GM19324 (cell line): Measurements from ENCODE around the gene GMPR.

Experiments
- ATAC-seq: cut with Tn5 transposase; IDR thresholded peaks from one replicate; pipeline ENCODE4 v1.9.1; 2021; ENCODE audit warnings: mild to moderate bottlenecking, moderate library complexity; ENCODE audit not compliant: unreplicated experiment, low FRiP score

Gene GMPR

DNA sequence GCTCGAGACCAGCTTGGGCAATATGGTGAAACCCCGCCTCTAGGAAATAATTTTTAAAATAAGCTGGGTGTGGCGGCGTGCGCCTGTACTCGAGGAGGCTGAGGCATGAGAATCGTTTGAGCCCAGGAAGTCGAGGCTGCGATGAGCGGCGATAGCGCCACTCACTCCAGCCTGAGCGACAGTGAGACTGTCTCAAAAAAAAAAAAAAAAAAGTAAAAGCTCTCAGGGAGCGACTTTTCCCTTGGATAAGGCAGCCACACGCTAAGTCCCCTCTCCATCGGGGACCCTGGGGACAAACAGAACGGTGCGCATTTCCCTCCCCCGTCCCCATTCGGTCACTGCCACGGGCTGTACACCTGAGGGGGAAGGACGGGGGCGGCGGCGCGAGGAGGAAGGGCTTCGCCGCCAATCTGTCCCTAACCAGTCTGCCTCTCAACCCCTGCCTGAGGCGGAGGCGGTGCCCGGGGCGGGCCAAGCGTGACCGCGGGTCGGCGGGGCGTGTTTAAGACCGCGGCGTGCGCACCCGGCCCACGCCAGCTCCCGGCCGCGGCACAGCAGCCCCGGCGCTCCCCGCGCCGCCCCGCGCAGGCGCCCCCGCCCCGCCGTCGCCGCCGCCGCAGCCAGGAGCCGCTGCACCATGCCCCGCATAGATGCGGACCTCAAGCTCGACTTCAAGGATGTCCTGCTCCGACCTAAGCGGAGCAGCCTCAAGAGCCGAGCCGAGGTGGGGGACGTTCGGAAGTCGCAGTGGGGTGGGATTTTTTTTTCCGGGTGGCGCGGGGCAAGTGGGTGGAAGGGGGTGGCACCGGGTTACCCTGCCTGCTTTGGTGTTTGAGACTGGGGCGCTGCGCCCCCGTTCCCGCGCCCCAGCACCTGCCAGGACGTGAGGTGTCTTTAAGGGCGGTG lies at the start of gene GMPR:
Gene GMPR, plus strand, starts transcription at position 531 of the 906 bp plus-strand sequence. Its CDS starts 107 bp downstream, at position 638.
- ATAC-seq, result peak; percentile 87

DNA sequence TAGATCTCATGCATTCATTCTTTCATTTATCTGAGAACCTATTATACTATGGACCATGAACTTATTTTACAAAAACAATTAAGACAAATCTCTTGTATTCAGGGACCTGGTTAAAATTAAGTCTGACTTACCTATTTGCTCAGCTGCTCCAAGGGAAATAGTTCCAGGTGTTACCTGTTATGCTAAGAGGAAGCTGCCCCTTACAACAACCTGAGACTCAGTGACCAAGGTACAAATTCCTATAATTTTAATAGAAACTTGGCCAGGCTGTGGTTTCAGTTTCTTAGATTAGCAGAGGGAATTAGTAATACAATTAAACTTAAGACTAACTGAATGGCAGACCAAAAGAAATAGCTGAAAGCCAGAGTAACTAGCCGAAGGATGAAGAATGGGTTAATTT lies 48.2 kb upstream of the GMPR start:
- ATAC-seq, result no peak

DNA sequence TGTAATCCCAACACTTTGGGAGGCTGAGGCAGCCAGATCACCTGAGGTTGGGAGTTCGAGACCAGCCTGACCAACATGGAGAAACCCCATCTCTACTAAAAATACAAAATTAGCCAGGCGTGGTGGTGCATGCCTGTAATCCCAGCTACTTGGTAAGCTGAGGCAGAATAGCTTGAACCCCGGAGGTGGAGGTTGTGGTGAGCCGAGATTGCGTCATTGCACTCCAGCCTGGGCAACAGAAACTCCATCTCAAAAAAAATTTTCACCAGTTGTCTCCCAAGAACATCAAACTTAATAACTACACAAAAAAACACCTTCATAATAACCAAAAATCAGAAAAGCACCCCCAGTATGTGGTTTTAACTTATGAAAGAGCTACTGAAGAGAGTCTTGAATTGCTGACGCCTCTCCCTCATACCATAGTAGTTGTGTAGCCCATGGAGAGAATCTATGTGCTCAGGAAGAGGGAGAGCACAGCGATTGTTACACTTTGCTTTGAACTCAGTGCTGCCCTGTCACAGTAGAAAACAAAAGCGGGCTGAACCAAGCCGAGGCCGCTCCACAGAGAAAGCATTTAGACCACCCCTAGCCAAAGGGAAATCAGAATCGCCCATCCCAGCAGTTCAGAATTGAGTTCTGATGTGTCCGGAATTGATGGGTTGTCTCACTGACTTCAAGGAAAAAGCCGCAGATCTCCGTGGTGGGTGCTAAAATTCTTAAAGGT lies 42.0 kb upstream of the GMPR start:
- no peak for ATAC-seq

DNA sequence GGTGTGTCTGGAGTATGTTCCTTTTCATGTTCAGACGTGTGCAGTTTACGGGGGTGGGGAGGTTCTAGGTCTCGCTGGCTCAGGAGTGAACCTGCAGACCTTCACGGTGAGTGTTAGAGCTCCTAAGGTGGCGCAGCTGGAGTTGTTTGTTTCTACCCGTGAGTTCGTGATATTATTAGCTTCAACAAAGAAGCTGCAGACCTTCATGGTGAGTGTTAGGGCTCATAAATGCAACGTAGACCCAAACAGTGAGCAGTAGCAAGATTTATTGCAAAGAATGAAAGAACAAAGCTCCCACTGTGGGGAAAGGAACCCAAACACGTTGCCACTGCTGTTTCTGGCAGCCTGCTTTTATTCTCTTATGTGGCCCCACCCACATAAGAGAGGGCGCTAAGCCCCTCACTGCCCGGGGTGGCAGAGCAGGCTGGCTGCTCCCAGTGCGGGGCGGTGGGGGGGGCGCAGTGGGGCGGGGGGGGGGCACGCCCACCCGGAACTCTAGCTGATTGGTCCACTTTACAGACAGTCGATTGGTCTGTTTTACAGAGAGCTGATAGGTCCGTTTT lies 41.3 kb upstream of the GMPR start:
- no peak for ATAC-seq

DNA sequence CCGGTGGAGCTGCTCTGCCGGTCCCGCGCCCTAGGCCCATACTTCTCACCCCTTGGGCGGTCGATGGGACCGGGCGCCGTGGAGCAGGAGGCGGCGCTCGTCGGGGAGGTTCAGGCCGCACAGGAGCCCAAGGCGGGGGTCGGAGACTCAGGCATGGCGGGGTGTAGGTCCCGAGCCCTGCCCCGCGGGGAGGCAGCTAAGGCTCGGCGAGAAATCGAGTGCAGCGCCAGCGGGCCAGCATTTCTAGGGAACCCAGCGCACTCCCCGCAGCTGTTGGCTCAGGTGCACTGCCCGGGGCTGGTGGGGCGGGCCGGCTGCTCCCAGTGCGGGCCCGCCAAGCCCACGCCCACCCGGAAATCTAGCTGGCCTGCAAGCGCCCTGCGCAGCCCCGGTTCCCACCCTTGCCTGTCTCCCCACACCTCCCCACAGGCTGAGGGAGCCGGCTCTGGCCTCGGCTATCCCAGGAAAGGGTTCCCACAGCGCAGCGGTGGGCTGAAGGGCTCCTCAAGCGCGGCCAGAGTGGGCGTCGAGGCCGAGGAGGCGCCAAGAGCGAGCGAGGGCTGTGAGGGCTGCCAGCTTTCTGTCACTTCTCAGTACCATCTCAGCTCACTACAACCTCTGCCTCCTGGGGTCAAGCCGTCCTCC lies 40.2 kb upstream of the GMPR start:
- ATAC-seq, result no peak

DNA sequence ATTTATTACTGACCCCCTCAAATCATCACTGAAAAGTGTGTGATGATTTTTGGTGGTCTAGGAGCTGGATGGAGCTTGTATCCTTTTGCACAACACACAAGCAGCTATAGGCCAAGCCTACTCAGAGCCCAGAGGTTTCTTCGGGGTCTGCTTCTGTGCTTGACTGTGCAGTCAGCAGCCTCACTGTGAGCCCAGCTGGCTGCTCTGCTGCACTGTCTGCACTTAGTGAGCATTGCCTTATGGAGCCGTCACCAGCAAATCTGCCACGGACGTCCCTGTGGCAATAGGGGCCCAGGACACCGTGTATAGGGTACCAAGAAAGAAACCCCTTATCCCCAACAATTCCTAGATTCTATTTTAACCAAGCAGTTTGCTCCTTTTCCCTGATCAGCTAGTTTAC lies 38.6 kb upstream of the GMPR start:
- ATAC-seq, result no peak

DNA sequence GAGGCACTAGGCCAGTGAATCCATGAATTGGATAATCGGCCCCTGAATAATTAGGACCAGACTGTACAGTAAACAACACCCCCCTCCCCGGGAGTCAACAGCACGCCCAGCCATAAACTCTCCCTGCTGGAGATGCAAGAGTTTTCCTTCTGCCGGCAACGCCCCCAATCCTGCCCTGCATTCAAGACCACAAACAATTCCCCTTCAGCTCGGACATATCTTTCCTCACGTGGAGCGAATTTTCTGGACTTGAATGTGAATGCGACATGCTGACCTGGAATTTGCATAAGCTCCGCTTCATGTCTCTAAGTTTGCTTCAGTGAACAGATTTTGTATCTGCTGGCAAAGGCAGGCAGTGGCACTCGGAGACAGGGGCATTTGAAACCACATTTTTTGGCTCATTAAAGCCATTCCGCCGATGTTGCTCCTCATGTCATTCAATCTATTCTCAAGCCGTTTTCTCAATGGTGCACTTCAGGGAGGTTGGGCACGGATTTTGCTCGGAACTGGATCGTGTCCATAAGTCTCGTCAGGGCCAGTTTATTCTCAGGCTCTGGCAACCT lies 38.0 kb upstream of the GMPR start:
- no peak for ATAC-seq

DNA sequence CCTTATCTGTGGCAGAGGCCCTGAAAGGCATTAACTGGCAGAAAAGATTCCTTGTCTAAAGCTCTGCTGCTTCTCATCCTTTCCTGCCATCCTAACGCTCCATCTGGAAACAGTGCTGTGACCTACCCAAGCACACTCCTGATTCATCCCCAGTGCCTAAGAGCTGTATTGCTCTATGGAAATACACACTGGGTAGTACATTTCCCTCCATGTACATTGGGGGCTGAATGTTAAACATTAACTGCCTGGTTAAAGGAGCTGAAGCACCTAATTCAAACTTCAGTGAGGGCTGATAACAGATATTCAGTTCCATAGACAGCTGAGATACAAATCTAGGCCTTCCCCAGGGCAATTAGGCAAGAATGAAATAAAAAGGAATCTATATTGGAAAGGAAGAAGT lies 36.7 kb upstream of the GMPR start:
- no peak for ATAC-seq

DNA sequence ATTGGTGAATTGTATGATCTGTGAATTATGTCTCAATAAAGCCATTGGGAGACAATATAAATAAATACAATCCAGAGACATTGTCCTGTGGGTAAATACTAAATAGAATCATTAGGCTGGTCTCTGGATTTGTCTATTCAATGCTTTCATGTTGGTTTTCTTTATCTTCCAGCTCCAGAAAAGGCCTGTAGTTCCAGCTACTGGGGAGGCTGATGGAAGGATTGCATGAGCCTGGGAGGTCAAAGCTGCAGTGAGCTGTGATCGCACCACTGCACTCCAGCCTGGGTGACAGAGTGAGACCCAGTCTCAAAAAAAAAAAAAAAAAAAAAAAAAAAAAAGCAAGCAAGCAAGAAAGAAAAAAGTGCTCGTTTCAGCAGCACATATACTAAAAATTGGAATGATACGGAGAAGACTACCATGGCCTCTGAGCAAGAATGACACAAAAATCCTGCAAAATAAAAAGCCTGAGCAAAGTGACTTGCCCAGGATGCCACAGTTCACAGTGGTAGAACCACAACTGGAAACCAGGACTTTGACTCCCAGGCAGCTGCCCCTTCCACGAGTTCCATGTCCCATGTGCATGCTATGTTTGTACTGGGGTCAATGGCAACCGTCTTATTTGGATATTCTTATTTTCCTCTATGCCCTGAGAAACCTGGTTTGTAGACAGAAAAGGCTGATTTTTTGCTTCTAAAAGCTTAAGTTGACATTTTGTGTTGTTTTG lies 33.6 kb upstream of the GMPR start:
- ATAC-seq, result peak; percentile 9

DNA sequence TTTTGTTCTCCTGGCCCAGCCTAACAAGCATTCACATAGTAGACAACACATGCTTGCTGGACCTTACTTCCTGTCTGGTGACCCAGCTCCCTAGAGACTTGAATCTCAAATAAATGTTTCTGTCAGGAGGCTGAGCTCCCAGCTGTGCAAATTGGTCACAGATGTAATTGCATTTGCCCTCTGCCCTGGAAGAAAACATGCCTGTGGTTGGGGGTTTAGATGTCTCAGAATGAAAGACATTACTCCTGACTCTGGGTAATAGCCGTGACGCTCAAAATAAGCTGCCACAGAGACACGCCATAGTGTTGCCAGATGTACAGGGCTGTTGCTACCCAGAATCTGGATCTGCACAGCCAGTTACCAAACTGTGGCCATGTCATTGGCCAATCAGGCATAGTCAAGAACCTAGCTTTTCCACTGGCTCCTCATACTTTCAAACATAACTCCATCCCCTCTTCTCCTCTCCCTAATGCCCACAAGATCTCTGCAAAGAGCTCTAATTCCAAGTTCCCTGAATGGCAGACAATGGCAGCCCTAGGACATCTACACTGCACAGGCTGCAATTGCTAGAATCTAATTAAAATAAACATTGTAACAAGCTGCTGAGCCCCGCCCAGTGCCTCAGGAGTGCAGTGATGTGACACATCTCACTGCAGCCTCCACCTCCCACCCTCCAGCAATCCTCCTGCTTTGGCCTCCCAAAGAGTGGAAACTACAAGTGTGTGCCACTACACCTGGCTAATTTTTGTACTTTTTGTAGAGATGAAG lies 32.8 kb upstream of the GMPR start:
- ATAC-seq, result peak; percentile 83

DNA sequence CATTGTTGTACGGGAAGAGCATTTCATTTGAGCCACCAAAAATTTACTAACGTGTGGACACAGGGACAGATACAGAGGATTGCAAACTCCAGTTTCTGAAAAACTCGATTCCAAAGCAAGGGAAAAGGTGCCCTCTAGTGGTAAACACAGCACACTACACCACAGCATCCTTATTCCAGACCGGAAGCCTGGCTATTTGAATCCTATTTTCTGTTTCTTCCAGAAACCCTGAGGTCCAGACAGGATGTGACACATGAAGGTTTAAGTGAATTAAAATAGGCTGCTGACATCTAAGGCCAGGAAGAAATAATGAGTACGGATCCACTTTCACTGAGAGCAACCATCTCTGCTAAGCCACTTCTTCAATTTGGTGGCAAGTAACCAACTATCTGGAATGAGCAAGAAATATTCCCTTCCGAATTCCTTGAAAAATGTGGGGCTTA lies 31.8 kb upstream of the GMPR start:
- ATAC-seq, result no peak

DNA sequence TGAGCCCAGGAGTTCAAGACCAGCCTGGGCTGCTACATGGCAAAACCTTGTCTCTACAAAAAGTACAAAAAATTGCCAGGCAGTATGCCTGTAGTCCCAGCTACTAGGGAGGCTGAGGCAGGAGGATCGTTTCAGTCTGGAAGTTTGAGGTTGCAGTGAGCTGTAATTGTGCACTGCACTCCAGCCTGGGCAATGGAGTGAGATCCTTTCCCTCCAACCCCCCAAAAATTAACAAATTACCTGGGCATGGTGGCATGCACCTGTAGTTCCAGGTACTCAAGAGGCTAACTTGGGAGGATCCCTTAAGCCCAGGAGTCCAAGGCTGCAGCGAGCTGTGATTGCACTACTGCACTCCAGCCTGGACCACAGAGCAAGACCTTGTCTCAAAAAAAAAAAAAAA lies 29.4 kb upstream of the GMPR start:
- no peak for ATAC-seq

DNA sequence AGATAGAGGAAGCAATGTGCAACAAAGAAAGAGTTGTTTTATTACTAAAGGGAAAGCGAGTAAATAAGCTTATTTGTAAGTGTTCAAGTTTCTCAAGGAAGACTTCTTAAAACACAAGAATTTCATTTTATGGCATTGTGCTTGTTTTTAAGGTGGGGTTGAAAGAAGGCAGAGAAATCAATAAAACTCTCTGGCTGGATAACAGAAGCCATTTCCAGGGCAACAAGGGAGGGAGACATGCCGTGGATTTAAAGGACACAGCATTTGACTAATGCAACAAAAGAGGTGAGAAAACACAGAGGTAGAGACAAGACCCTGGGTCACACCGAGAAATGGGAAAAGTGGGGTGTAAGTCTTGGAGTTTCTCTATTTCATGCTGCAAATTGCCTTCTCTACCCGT lies 28.8 kb upstream of the GMPR start:
- no peak for ATAC-seq

DNA sequence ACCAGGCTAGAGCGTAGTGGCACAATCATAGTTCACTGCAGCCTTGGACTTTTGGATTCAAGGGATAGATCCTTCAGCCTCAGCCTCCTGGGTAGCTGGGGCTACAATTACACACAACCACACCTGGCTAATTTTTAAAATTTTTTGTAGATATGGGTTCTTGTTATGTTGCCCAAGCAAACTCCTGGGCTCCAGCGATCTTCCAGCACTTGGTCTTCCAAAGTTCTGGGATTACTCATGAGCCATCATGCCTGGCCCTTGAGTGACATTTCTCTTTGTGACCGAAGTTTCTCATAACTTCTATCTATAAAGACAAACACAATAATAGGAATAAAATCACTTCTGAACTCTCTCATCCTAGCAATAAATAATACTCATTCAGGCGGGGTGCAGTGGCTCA lies 26.1 kb upstream of the GMPR start:
- no peak for ATAC-seq

DNA sequence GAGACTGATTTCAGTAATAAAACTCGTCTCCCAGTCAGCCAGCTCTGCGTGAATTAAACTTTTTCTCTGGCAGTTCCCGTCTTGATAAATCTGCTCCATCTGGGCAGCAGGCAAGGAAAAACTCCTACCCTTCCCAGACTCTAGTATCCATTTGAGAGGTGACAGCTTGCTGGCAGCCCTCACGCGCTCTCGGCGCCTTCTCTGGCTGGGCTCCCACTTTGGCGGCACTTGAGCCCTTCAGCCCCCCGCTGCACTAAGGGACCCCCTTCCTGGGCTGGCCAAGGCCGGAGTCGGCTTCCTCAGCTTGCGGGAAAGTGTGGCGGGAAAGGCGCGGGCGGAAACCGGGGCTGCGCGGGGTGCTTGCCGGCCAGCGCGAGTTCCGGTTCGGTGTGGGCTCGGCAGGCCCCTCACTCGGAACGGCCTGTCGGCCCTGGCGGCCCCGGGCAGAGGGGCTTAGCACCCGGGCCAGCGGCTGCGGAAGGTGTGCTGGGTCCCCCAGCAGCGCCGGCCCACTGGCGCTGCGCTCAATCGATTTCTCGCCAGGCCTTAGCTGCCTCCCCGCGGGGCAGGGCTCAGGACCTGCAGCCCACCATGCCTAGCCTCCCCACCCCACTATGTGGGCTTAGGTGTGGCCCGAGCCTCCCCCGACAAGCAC lies 21.8 kb upstream of the GMPR start:
- ATAC-seq, result no peak

DNA sequence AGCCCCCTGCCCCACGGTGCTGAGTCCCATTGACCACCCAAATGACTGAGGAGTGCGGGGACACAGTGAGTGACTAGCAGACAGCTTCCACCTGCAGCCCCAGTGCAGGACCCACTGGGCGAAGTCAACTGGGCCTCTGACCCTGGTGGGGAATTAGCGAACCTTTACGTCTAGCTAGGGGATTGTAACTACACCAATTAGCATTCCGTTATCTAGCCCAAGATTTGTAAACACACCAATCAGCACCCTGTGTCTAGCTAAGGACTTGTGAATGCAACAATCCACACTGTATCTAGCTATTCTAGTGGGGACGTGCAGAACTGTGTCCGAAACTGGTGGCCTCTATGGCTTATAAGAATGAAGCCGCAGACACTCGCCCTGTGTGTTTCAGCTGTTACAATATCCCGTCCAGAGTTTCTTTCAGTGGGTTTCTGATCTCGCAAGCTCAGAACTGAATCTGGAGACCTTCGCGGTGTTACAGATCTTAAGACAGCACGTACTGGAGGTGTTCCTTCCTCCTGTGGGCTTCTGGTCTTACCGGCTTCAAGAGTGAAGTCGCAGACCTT lies 21.1 kb upstream of the GMPR start:
- ATAC-seq, result no peak

DNA sequence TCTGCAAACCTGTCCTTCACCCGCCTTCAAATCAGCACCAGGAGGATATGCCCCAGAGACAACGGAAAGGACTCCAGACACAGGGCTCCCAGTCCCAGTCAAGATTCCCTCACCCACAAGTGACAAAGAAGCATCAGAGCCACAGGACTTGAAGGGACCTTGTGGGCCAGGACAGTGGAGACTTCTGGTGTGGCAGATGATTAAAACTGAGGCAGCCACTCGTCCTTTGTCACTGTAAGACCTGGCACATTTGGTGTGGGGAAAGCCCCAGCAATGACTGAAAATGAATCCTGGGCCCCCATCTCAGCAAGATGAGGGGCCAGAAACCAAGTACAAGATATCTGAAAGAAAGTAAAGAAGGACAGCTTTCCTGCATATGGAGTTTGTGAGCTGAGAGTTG lies 15.6 kb upstream of the GMPR start:
- ATAC-seq, result no peak

DNA sequence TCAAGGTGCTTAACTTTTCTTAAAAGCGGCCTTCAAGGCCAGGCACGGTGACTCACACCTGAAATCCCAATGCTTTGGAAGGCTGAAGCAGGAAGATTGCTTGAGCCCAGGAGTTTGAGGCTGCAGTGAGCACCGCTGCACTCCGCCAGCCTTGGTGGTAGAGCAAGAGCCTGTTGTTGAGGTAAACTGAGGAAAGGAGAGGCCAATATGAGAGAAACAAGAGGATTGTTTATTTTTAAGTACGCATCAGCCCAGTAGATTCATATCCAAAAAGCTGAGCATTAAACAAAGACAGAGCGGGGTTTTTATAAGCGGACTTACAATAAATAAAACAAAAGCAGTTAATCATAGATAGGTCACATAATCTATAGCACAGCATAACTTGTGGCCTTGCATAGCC lies 15.0 kb upstream of the GMPR start:
- ATAC-seq, result no peak
